Activated CD4-positive, CD25-positive, alpha-beta regulatory T cell (primary cell): ENCODE results near the gene DISP2.

Source experiments
- DNase-seq, 4 experiments: peaks; one replicate each; lab custom pipeline; 2025; lab: John Stamatoyannopoulos, UW

Gene DISP2

GRCh38 chr15:40357723-40358470, at the start of gene DISP2:
Gene DISP2, plus strand, starts transcription at chr15:40358219. Its CDS starts 103 bp downstream, at chr15:40358322.
- peak; percentile 80 to 90 (median 84) for DNase-seq

DNA sequence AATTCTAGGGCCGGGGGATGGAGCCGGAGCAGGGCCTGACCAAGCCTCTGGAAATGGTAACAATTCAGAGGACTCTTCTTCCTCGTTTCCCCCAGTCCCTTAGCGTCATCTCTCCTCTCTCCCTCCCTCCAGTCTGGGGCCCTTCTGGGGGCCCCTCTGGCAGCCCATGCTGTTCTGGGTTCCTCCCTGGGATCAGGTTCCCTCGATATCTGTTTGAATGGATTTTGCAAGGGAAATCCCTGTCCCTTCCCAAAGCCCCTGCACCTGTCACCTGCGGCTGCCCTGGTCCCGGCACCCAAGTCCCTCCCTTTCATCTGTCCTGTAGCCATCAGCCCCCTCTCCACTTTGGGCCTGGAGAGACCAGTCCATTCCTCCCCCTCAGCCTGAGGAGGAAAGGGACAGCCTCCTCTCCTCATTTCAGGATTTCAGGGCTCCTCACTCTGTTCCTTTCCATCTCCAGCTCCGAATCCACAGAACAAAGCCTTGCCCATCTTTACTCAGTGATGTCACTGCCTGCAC, 48.6 kb upstream of the DISP2 start:
- no peak for DNase-seq

GRCh38 chr15:40310001-40310959, 47.7 kb upstream of the DISP2 start:
- DNase-seq: peak in 3 of 4 experiments; percentile 14 to 37 (median 25)

- no peak for DNase-seq
Measured at GRCh38 chr15:40310993-40311392, 47.0 kb upstream of the DISP2 start.

DNA sequence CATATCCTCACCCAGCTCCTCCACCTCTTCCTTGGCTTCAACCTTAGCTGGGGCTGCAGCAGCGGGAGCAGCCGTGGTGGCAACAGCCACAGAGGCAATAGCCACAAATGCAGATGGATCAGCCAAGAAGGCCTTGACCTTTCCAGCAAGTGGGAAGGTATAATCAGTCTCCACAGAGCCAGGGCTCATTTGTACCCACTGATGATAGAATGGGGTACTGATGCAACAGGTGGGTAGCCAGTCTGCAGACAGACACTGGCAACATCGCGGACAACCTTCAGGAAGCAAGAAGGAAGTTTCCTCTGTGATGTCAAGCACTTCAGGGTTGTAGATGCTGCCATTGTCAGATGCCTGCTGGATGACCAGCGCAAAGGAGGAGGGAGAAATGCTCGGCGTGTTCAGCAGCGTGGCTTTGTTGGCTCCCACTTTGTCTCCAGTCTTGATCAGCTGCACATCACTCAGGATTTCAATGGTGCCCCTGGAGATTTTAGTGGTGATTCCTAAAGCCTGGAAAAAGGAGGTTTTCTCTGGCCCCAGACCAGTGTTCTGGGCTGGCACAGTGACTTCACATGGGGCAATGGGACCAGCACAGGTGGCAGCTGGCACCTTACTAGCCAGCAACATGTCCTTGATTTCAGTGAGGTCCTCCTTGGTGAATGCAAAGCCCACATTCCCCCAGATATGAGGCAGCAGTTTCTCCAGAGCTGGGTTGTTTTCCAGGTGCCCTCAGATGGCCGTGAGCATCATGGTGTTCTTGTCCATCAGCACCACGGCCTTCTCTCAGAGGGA, 45.5 kb upstream of the DISP2 start:
- DNase-seq: no peak

DNA sequence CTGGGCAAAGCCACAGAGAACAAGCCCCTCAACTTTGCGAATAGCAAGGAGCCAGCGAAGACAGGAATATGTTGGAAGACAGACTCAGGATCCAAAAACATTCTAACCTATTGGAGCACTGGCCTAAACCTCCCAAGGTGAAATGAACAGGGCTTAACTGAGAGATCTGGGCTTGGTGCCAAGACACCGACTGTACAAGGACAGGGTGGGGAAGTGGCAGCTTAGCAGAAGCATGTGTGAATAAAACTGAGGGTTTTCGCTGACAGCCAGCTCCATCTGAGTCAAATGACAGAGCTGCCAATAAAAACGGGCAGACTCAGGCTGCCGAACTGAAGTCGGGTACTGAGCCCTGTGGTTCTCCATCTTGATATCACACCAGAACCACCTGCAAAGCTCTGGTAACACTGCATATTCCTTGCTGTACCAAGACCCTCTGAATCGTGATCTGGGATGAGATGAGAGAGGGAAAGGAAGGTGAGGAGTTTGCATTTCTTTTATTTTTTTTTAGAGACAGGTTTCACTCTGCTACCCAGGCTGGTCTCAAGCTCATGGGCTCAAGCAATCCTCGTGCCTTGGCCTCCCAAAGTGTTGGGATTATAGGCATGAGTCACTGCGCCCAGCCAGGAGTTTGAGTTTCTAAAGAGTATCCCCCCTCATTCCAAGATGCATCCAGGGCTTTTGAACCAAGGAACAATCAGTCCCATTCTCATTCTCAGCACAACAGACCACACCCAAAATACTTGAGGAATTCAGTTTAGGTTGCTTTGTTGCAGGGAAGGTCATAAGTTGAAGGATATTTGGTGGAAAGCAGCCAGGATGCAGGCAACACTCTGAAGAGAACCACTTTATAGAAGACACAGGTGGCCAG, 44.3 kb upstream of the DISP2 start:
- DNase-seq: no peak

DNA sequence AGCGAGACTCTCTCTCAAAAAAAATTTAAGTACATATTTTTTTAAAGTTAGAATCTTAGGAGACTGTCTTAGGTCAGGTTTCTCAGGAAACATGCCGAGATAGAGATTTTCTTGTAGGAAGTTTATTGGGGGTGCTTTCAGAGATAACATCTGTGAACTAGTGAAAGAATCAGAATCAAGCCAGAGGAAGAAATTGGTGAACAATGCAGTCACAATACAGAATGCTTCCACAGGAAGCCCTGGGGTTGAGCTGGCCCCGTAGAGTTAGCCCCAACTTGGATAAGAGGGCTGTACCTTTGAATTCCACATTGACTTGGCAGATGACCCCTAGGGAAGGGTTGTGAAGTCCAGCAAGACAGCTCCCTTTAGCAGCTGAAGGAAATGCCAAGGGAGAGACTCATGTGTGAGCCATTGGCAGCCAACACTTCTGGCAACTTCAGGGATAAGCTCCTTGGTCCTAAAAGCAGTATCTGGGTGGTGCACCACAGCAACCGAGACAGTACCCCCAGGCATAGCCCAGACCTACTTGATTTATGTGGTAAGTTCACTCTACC, 43.2 kb upstream of the DISP2 start:
- DNase-seq: no peak

DNA sequence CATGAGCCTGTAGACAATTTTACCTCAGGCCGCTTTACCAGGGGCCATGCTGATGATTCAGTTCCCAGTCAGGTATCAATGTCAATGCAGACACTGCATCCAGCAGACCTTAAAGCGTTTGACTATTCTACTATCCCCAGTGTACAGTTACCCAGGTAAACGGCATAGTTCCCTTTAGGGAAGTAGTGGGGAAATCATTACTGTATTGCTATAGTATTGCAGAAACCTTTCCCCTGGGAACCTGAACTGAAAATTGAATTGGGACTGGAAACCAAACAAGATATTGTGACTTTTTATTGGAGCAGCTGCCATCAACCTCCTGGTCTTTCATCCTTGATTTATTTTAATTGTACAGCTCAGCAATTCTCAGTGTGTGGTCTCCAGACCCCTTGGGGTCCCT, 41.1 kb upstream of the DISP2 start:
- DNase-seq: no peak

DNA sequence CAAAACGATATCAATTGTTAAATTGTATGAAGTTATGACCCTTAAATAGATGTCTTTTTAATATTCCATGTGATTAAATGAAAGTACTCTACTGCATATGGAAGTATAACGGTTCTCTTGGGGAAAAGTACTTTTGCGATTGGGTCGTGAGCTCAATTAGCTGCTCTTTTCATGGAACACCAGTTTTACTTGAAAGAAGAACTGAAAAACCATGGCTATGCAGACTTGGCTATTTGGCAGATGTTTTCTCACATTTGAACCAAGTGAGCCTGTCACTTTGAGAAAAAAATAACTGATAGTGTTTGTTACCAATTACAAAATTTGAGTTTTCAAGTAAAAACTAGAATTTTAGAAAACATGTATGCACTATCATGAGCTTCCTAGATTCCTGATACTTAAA, 40.4 kb upstream of the DISP2 start:
- DNase-seq: no peak

- DNase-seq: no peak
Measured at GRCh38 chr15:40320409-40320808, 37.6 kb upstream of the DISP2 start.

DNA sequence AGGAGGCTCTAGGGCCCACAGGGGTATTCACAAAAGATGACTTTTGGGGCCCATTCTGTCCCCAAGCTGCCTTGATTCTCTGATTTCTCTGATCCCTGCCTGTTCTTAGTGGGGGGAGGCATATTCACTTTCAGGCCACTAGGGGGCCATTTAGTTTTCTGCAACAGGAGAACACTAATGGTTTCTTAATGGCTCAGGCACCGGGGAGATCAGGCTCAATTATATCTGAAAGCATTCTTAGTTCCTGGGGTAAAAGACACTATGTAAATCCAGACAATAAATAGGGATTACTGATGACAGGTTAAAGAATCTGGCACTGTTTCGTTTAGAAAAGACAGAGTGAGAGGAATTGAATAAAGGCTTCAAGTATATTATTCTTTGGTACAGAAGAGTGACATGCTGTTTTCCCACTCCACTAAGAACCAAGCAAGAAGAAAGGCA, 37.1 kb upstream of the DISP2 start:
- peak in 1 of 4 experiments; percentile 12 for DNase-seq

- no peak for DNase-seq
Measured at GRCh38 chr15:40322531-40323238, 35.3 kb upstream of the DISP2 start.

GRCh38 chr15:40323239-40323952, 34.6 kb upstream of the DISP2 start, which contains the start of gene INAFM2:
Gene INAFM2, plus strand, starts transcription at chr15:40323692. Its CDS starts 364 bp downstream, at chr15:40324056.
- peak; percentile 79 to 88 (median 83) for DNase-seq

GRCh38 chr15:40323953-40324937, 33.8 kb upstream of the DISP2 start:
- no peak for DNase-seq

DNA sequence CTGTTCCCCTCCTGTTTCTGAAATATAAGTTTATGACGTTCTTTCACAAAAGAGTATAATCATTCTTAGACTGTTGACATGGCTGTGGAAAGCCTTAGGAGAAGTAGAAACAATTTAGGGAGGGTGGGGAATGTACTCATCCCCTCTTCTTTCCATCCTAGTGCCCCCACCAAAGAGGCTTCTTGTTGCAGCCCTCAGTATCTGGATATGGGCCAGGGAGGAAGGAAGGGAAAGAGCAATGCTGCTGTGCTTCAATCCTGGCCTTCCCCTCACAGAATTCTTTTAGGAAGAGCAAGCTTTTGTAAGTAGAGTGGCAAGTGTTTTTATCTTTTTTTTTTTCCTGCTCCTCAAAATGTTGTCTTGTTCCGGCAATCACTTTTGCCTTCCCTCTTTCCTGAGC, 32.8 kb upstream of the DISP2 start:
- DNase-seq: no peak

GRCh38 chr15:40325700-40326099, 32.3 kb upstream of the DISP2 start:
- DNase-seq: no peak

- no peak for DNase-seq
Measured at GRCh38 chr15:40327457-40327856, 30.6 kb upstream of the DISP2 start.

GRCh38 chr15:40328176-40328575, 29.8 kb upstream of the DISP2 start:
- DNase-seq: no peak
